Sciatic nerve (tissue), 2 donors: Measurements from ENCODE around the gene ZNF536. TPM values are rescaled to one million over a fixed set of nuclear protein-coding genes. Genes with fewer than 3 reads are reported as not detected.

ENCODE experiments used
- ATAC-seq: fragments of 200-7000 bp; cut with Tn5 transposase; one replicate; pipeline ENCODE4 v1.9.1; 2020; ENCODE audit warnings: mild to moderate bottlenecking, moderate library complexity
- DNase-seq: peaks from one replicate; pipeline ENCODE4 v3.0.0-alpha.2; 2020; ENCODE audit warnings: low spot score
- intact Hi-C: fragments of 100-400 bp; cut with DNase I; formaldehyde crosslinking; loops from one replicate; pipeline ENCODE4 v1.14.2; 2022
- total RNA-seq: library from RNA; stranded (reverse); fragmentation: NEBNext Ultra II Directional; extraction: Animal tissue kit (Norgen Biotek cat#: 25700); gene quantifications from one replicate; pipeline ENCODE4 v1.2.1, GENCODE V29; 2021
- donor health status: DM: no; HTN: no; CAD: no.
- donor health status: DM: no; HTN: no; CAD: no.

The ZNF536 gene
- total RNA-seq, 1 donor from 2014 or later = 43.2 TPM

GRCh38 chr19:30602661-30603350, 230.6 kb downstream of the ZNF536 start:
- DNase-seq (no peak), ATAC-seq (no peak)
- intact Hi-C loops = no loop called here

GRCh38 chr19:30604657-30605056, 232.5 kb downstream of the ZNF536 start:
- intact Hi-C loops = no loop called here
- ATAC-seq = no peak
- DNase-seq = no peak

GRCh38 chr19:30605333-30605732, 233.1 kb downstream of the ZNF536 start:
- no peak for DNase-seq
- ATAC-seq = no peak
- intact Hi-C loops = no loop called here

- DNase-seq = no peak
- no peak for ATAC-seq
- intact Hi-C loops = no loop called here
These were observed 234.2 kb downstream of the ZNF536 start for GRCh38 chr19:30606114-30607050.
